ENCODE results near the gene DNAJC28.

GRCh38 chr21:33455686-33456446, 35.6 kb downstream of the DNAJC28 start:
- TF ChIP-seq, protein P1, sequence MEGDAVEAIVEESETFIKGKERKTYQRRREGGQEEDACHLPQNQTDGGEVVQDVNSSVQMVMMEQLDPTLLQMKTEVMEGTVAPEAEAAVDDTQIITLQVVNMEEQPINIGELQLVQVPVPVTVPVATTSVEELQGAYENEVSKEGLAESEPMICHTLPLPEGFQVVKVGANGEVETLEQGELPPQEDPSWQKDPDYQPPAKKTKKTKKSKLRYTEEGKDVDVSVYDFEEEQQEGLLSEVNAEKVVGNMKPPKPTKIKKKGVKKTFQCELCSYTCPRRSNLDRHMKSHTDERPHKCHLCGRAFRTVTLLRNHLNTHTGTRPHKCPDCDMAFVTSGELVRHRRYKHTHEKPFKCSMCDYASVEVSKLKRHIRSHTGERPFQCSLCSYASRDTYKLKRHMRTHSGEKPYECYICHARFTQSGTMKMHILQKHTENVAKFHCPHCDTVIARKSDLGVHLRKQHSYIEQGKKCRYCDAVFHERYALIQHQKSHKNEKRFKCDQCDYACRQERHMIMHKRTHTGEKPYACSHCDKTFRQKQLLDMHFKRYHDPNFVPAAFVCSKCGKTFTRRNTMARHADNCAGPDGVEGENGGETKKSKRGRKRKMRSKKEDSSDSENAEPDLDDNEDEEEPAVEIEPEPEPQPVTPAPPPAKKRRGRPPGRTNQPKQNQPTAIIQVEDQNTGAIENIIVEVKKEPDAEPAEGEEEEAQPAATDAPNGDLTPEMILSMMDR (IDR thresholded peaks at IDR 0.05): no peak
- TF ChIP-seq REST (IDR thresholded peaks at IDR 0.05; ENCODE audit: insufficient read depth in 1 of 2, low read depth in 2 of 2, low read length in 1 of 2): no peak
